HG03280 (cell line): Measurements from ENCODE around the gene MMS19.
"Not testable (repeated sequence)": the region's sequence is repeated elsewhere in the genome, so short reads cannot be mapped to it uniquely, and the experiment has no call there.

Experiments used
- ATAC-seq: cut with Tn5 transposase; IDR thresholded peaks from one replicate; pipeline ENCODE4 v1.9.1; 2021; ENCODE audit warnings: mild to moderate bottlenecking, moderate library complexity; ENCODE audit not compliant: unreplicated experiment

The MMS19 gene

DNA sequence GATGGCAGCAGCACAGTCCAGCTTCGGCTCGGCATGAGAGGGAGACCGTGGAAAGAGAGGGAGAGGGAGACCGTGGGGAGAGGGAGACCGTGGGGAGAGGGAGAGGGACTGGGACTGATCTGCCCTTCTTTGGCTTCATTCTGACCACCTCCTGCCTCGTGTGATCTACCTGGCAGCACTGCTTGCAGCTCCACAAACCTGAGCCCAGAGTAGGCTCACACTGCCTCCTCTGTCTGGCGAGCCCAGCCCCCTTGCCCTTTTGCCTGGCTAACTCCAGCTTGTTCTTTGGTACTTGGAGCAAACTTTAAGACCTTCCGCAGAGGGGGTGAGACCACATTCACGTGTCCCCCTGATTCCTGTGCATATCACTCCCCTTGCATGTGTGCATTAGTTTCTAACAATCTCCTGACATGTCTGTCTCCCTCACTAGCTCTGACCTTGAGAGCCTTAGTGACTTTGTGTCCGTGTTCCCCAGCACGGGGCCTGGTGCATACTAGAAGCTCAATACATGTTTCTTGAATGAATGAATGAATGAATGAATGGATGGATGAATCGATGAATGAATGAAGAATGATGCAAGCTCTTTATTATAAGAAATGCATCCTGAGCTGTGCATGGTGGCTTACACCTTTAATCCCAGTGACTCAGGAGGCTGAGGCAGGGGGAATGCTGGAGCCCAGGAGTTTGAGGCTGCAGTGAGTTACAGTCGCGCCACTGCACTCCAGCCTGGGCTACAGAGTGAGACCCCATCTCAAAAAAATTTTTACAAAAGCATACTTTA is 31.7 kb upstream of the MMS19 start:
- ATAC-seq = no peak

DNA sequence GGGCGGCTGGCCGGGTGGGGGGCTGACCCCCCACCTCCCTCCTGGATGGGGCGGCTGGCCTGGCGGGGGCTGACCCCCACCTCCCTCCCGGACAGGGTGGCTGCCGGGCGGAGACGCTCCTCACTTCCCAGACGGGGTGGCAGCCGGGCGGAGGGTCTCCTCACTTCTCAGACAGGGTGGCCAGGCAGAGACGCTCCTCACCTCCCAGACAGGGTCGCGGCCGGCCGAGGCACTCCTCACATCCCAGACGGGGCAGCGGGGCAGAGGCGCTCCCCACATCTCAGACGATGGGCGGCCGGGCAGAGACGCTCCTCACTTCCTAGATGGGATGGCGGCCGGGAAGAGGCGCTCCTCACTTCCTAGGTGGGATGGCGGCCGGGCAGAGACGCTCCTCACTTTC is 30.7 kb upstream of the MMS19 start:
- ATAC-seq = not testable (repeated sequence)

DNA sequence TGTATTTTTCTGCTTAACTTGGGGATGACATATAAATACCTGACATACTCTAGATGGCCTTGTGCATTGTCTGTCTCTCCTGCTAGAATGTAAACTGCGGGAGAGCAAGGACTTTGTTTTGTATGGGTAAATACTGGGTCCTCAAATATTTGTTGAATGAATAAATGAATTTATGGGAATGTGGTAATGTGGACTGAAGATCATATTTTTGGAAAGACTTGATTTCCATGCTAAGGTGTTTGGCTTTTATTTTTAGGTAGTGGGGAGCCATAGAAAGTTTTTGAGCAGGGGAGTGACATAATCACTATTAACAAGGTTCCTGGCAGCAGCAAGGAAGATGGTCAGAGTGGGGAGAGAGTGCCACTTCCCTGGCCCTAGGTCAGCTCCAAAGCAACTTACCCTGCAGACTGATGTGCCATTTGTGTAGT is 27.5 kb upstream of the MMS19 start:
- ATAC-seq = no peak

DNA sequence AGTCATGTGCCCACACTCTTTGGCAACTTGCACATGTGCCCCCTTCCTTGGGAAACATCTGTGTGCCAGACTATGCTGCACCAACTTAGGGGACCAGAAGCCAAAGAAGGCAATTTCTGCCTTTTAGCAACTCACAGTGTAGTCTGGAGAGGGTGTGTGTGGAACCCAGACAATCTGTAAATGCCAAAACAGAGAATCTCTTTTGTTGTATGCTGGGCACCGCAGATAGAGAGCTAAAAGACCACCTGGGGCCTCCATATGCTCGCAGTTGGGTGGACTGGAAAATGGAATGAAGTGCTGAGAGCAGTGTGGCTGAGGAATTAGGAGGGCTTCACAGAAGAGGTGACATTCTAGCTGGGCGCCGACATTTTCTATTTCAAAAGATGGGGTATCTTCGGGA is 26.9 kb upstream of the MMS19 start:
- ATAC-seq = no peak

DNA sequence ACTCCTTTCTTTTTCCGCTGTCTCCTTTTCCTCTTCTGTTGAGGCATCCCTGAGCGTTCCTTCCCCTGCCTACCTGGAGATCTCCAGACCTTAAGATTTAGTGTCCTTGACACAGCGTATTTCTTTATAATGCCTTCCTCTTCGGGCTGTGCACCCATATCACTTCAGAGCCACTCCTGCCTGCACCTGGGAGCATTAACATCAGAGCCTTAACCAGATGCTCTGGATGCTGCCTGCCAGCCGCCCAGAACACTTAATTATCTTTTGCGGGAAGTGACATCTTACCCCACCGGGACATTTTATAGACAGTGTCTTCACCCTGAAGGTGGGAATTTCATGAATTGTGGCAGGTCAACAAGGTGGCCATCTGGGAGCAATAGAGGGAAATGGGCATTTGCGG is 24.7 kb upstream of the MMS19 start:
- no peak for ATAC-seq

DNA sequence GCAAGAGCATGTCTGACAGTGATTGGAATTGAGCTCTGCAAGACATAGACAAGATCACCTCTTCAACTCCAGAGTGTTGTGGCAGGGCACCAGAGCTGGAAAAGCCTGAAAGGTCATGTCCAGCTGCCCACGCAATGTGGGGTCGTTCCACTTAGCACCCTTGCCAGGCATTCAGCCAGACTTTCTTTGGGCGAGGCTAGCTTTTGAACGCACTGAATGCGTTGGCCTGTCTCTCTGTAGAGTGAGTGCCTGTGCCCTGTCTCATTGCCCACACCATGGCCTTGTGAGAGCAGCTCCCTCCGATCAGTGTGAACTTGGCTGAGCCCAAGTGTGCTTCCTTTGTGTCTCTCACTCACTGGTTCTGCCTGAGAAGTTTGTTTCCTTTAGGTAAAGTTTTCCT is 23.8 kb upstream of the MMS19 start:
- no peak for ATAC-seq

DNA sequence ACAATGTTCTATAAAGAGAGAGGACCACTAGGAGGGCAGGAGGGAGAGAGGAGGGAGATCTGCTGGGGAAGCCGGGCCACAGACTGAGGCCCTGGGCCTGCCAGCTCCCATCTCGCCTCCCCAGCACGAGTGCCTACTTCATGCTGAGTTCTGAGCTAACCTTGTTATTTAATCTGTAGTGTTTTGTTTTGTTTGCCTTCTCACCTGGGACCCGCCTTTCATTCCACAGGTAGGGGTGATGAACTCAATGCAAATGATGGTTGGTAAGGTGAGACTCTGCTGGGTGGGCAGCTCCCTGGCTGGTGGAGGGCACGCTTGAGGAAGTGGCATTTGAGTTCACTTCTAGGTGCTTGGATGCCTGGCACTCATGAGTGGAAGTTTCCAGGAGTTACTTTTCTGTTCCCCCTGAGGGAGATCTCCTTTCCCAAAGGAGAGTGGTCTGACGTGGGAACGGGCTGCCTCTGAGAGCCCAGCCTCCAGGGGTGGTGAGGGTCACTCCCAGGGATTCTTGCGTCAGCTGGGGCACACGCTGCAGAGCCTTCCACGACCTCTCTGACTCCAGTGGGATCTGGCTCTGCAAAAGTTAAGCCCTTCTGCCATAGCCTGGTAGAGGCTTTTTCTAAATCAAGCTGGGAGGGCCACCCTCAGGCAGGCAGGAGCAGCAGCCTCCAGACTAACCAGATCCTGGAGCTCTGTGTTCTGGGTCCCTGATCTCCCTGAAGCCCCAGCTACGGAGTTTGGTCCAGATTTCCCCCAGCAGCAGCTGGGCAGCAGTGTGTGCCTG is 22.9 kb upstream of the MMS19 start:
- no peak for ATAC-seq

DNA sequence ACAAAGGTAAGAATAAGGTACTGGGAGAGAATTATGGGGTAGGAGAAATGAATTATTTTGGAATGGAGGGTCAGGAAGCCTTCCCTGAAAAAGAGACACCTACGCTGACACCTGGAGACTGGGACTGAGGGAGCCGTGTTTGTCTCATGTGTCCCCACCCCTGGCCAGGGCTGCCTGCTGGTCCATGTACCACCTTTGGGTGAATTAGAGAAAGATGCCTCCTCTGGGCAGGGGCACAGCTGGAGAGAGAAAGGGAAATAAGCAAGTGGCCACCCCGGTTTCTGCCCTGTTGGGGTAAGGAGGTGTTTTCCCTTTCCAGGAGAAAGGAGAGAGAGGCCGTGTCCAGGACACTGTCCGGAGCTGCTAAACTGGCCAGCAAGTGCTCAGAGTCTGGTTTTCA is 22.3 kb upstream of the MMS19 start:
- ATAC-seq = no peak

DNA sequence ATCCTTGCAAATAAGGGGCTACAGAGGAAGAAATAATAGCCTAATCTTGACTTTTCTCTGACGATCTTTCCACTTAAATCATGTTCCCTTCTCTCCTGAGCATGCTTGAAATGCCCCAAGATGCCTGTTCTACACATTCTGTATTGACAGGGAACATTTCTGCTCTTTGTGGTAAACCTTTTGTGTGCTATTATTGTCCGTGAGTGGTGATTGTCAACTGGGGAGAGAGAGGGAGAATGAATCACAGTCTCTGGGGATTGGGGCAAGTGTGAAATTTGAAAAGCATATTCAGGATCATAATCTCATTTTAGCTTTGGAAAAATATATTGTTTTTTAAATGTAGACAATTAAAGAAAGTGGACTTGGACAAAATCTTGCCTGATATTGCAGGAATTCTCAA is 21.1 kb upstream of the MMS19 start:
- no peak for ATAC-seq

DNA sequence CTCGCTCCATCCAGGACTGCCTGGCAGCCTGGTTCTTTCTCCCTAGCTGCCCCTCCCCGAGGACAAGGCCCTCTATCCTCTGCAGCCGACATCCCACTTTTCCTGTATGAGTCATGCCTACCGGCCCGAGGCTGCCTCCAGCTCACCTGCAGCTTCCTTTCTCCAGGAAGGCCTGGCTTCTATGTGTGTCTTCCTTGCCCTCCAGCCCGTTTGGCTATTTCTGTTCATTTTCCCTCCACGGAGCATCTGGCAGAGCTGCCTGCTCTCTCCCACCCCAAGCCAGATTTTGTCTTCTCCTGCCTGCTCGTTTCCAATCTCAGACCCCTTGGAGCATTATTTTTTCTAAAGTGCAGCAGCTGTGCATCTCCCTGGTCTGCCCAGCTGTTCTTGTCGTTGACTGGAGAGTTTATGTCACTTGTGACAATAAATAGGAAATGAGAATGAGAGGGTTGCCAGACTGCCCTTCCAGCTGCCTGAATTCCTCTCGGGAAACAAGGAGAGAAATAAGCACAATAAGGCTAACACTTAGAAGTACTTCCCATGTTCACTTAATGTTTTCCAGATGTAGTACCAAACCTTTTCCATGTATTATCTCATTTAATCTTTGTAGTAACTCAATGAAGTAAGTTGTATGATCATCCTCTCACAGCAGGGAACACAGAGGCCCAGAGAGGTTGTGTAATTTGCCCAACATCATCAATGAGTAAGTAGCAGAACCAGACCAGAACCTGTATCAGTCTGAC is 20.2 kb upstream of the MMS19 start:
- ATAC-seq = no peak

DNA sequence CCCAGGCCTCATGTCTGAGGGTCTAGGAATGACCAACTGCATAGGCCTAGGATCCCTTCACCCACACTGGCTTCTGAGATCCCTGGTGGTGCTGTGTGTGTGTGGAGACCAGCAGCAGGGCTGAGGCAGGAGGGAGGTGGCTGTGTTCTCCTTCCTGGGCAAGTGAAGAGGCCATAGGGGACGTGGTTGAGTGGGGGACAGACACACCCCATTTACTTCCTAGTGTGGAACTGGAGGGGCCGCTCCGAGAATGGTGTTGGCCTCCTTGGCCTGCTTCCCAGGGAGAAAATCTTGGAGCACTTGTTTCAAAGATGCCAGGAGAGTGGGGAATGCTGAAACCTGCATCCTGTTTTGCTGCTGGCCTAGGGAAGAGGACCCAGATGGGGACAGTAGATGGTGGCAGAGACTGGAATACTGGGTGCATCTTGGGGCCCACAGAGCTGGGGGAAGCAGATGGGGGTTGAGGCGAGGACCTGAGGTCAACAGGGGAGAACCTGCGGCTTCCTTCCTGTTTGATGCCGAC is 19.6 kb upstream of the MMS19 start:
- ATAC-seq = no peak

DNA sequence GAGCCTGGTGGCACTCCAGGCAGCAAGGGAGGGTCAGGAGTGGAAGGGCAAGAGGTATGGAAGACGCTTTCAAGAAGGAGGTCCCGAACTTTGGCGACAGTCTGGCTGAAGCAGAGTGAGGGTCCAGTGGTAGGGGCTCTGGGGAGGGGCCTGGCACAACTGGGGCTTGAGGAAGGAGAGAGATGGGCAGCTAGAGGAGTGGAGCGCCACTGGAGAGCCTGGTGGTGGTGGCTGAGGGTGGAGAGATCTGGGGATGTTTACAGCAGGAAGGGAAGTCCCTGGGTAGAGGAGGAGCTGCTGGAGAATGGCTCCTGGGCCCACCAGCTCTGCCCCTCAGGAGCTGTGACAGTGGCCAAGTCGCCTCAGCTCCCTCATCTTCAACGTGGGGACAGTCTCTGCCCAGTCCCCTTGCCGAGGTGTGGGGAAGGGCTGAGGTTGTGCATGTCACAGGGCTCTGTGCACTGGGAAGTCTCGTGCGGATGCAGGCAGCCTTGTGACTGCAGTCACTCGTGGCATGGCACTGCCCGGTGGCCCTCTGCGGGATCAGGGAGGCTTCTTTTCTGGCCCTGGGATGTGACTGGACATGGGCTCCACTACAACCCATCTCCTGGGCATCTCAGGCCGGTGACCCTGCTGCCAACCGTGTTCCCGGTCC is 19.0 kb upstream of the MMS19 start:
- no peak for ATAC-seq

DNA sequence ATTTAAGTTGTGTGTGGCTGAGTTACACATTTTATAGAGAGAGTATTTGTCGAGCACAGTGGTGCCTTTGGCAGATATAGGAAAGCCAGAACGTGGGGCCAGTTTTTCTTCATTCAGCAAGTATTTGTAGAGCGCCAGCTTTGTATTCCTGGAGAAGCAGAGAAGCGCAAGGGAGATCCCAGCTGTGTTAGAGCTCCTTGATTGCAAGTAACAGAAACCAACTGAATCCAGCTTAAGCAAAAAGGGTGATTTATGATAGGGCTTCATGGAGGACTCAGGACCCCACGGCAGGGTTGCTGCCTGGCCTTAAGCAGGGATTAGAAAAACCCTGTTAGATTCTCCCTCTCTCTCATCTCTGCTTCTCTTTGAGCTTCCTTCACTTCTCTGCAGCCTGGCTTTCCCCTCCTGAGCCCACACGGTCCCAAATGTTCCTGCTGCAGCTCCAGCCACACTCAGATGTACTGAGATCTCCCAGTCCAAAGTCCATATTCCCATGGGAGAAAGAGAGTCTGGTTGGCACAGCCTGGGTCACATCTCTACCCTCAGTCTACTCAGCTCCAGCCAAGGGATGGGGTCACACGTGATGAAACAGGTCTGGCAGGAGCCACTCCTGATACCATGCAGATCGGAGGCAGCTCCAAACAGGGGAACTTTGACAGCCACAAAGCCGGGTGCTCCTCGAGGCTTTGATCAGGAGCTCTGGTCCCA is 17.2 kb upstream of the MMS19 start:
- ATAC-seq = no peak

DNA sequence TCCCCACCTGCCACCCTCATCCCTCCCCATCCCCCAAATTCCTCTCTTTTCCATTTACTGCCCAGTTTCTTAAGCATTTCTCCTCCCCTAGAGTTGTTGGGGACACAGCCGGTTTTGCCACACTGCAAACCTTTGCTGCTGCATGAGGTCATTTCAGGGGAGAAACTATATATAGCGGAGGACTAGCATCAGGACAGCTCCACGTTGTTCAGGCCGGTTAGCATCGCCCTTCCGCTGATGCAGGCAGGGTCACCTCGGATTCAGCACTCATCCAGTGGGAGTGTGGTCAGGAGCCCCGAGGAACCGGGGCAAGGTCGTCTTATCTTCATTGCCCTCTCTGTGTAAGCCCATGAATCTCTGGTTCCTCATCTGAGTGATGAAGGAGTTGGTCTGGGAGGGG is 16.1 kb upstream of the MMS19 start:
- no peak for ATAC-seq

DNA sequence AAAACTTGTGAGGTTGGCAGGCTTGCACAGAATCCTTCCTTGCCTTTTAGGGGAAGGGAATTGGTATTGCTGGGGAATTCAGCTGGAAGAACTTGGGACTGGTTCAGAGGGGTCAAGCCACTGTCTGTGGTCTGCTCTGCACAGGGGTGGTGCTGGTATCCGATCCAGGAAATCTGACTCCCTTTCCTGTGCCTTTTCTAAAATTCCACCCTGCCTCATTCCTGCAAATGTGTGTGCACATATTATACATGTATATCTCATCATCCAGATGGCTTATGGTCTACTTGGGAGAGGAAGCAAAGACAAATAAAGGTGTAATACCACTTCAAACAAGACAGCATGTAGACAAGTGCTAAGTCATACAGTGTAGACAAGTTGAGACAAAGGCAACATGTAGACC is 14.8 kb upstream of the MMS19 start:
- ATAC-seq = no peak

DNA sequence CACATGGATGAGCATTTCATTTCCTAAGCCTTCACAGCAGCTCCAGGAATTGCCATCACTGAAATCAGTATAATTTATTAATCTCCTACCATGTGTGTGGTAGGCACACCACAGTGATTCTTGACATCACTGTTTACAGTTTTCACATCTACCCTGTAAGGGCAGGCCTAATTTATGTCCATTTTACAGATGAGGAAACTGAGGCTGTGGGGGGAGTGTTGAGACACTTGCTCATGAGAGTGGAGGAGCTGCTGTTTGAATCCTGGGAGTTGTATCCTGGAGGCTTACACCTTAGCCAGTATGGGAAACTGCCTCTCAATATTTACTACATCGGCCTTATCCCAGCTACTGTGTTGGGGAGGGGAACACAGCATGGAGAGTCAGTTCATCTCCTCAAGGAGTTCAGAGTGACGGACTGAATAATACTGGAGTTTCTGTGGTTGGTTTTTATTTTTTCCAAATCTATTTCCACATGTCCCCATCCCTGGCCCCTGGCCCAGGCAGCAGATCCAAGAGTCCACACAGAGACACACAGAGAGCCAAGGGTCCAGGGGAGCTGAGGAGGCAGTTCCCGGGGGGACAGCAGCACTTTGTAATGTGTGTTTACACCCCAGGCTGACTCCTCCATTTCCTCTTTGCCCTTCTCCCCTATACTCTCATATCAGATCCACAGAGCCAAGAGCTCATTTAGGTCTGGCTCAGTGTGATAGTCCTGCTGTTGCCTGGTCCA is 13.7 kb upstream of the MMS19 start:
- ATAC-seq = no peak

DNA sequence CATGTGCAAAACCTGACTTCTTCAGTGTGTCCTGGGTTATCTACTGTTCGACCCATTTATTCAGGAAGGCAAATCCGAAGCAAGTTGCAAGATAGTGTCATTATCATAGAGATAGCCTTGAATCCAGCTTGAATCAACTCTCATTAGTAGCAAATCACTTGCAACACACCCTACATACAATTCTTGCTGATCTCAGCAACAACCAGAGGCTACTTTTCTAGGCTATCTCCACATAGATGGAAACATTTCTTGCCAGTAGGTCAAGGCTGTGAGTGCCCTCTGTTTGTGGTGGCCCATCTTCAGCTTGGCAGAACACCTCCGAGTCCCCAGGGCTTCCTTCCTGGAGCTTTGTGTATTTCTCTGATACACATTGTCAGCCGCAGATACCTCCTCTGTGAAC is 12.5 kb upstream of the MMS19 start:
- ATAC-seq = no peak

DNA sequence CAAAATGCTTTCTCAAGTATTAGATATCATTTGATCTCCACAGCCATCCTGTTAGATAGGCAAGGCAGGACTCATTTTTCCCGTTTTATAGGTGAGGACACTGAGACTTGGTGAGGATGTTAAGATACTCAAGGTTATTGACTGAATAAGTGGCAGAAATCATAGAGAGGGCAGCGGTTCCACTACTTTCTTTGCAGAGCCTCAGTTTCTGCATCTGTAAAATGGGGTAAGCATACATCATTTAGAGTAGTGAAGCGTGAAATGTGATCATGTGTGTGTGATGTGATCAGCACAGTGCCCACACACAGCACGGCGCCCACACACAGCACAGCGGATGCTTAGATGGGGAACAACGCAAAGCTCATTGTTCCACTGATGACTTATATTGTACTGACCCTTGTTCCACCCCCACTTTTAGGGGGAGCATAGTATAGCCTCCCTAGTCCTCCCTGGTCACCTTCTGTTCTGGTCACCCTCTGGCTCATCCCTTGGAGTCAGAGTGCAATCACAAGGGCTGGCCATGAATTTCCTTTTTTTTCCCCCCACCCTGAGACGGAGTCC is 11.0 kb upstream of the MMS19 start:
- no peak for ATAC-seq

DNA sequence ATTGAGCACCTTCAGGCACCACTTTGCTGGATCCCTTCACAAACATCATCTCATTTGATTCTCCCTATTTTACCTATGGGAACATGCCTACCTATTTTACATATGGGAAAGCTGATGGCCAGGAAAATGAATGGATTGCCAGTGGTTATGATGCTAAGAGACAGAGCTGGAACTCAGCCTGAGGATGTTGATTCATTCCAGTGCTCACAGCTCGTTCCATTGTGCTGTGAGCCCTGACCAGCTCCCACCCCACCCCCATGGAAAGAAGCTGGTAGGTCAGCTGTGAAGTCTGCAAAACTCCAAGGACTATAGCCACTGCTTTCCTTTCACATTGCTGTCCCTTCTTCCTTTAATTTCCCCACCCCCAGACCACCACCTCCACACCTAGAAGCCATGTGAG is 10.1 kb upstream of the MMS19 start:
- no peak for ATAC-seq
